Renal pelvis (tissue), 4 donors: ENCODE results near the gene TOGARAM2. TPM values are rescaled to one million over a fixed set of nuclear protein-coding genes. Genes with fewer than 3 reads are reported as not detected.
A peak's percentile ranks its signal among the peaks of the same experiment; 100 is the strongest.

Experiments
- DNase-seq: peaks from one replicate; pipeline ENCODE4 v3.0.0-alpha.2; 2013
- polyA plus RNA-seq, 3 donors: library from polyadenylated mRNA; unstranded; fragments of 120-200 nt; gene quantifications; one replicate each; pipeline ENCODE4 v1.2.1, GENCODE V29; 2013; ENCODE audit not compliant: insufficient read length in 3 of 3

TOGARAM2 gene
- polyA plus RNA-seq, 3 donors: 0.83 to 1.7 (median 1.5) TPM

DNA sequence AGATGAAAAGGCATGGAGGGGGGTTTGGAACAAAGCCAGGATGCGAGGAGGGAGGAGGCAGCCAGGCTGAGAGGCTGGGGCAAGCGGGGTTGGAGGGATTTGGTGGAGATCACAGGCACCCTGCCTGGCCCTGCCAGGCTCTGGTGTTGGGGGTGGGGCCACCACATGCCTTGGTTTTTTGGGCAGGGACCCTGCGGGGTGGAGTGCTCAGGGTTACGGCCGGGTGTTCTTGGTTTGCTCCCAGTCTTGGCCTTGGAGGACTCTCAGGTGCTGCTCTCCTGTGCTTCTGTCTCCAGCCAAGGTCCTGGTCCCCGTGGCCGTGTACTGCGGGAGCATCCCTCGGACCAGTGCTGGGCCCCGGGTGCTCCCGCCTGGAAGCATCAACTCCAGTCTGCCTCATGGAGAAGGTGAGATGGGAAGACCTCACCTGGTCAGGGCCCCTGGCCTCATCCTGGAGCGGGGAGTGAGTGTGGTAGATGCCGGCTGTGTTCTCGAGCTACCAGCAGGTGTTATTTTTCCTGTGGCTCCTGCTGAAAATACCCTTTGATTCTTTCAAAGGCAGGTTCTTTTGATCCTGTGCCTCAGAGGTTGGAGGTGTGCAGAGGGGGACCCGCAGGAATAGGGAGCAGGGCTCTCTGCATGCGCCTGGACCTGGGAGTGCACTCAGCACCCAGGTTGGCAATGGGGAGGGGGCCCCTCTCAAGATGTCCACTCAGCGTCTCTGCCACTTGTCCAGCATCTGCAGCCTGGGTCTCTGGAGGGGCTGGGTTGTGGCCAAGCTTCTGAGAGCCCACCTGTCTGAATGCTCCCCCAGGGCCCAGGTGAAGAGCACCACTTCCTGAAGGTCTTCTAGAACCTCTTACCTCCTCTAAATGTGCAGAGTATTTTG is 17.0 kb downstream of the TOGARAM2 start:
- no peak for DNase-seq

- no peak for DNase-seq
Measured at GRCh38 chr2:29000481-29000880, 19.4 kb downstream of the TOGARAM2 start.

DNA sequence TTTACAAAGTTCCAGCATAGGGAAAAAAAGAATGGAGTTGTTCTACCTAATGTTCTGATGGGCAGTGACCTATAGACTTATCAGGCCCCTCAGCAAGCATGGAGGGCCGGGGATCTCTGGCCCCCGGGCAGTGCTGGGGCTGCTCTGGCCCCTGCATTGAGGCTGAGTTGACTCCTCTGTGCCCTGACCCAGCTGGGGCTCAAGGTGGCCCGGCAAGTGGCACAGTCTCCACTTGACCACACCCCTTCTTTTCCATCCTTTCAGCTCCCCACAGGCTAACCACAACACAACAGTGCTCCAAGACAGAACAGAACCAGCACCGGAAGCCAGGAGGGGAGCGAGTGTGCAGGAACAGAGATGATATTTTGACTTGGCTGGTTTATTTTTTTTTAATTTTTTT is 19.9 kb downstream of the TOGARAM2 start:
- no peak for DNase-seq

- no peak for DNase-seq
Measured at GRCh38 chr2:29001806-29002205, 20.7 kb downstream of the TOGARAM2 start.

GRCh38 chr2:29004755-29005154 is 23.7 kb downstream of the TOGARAM2 start:
- DNase-seq: no peak

GRCh38 chr2:29005331-29005730 is 24.2 kb downstream of the TOGARAM2 start:
- no peak for DNase-seq

GRCh38 chr2:29006092-29006979 is 25.2 kb downstream of the TOGARAM2 start:
- DNase-seq: no peak

- no peak for DNase-seq
Measured at GRCh38 chr2:29006980-29007301, 25.8 kb downstream of the TOGARAM2 start.

GRCh38 chr2:29009270-29009669 is 28.2 kb downstream of the TOGARAM2 start:
- DNase-seq: no peak

- no peak for DNase-seq
Measured at GRCh38 chr2:29009711-29010677, 28.9 kb downstream of the TOGARAM2 start.

GRCh38 chr2:29010946-29011345 is 29.8 kb downstream of the TOGARAM2 start:
- DNase-seq: peak; percentile 20

DNA sequence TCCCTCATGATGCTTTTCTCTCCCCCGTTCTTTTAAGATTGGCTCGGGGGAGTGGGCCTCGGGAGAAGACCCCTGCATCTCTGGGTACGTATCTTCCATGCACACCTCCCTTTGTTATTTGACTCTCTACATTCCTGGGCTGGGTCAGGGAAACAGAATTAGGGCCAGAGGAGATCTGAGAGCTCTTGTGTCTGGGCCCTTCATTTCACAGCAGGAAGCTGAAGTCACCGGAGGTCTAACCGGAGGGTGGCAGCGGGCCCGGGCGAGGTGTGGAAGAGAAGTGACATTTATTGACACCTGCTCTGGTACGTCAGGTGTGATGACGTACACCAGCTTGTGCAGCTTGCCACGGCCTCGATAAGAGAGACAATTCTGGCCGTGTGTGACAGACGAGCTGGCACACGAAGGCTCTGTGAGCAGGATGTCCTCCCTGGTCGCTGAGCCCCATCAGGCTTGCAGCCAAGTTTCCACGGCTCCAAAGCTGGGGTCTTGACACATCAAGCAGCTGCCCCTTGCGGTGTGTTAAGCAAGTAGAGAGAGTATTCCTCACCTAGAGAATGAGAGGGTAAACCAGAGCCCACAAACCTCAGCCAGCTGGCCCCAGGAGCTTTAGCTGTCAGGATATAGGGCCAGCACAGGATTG is 30.4 kb downstream of the TOGARAM2 start:
- DNase-seq: peak; percentile 40

DNA sequence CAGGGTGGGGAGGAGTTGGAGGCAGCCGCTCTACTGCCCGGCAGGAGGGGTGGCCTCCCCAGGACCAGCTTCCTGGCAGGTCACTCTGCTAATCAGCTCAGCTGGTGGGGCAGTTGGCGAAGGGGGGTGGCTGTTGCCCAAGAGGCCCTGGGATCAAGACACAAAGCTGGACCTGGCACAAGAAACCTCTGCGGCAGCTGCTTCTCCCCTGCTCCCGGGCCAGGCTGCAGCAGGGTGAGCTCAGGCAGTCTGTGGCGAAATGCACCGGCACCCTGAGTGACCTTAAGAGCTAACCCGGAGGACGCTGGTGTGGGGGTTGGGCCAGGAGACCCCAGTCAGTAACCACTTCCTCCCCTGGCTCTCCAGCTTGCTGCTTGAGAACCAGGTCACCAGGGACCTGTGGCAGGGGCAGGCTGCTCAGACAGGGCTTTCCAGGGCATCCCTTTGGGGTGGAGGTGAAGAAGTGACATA is 31.1 kb downstream of the TOGARAM2 start:
- no peak for DNase-seq

- no peak for DNase-seq
Measured at GRCh38 chr2:29013057-29013780, 32.1 kb downstream of the TOGARAM2 start.

GRCh38 chr2:29014331-29014730 is 33.2 kb downstream of the TOGARAM2 start:
- no peak for DNase-seq

GRCh38 chr2:29014811-29015421 is 33.8 kb downstream of the TOGARAM2 start:
- DNase-seq: no peak

DNA sequence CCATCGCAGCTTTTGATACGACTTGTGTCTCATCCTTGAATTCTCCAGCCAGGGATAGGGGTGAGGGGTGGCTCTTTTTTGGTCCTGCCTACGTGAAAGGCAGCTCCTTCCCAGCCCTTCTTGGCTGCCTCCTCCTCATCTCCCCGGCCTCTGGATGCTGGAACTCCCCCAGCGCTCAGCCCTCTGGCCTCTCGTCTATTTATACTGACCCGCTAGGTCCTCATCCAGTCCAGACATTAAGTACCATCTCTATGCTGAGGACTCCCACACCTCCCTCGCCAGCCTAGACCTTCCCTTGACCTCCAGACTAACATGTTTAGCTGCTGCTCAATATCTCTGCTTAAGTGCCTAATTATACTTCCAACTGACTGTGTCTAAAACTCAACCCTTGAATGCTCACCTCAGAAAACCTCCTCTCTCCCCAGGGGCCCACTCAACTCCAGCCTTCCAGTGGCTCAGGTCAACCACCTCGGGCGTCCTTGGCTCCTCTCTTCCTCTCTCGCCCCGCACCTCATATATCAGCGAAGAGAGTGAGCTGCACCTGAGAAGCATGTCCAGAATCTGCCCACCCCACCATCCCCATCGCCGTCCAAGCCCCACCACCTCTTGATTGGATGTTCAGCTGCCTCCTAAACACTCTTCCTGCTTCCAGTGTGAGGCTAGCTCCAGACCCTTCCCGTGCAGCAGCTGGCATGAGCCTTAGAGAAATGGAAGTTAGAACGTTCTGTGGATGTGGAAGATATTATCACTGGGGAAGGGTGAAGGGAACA is 34.8 kb downstream of the TOGARAM2 start:
- no peak for DNase-seq

- DNase-seq: no peak
Measured at GRCh38 chr2:29016504-29016903, 35.4 kb downstream of the TOGARAM2 start.
